GM12891 (cell line): ENCODE measurements around the gene PLA2G2D.

Experiments
- POLR2A ChIP-seq: IDR thresholded peaks from 2 replicates; pipeline ENCODE4 v1.6.1; 2011; ENCODE audit warnings: low read depth, low read length, control low read depth
- TAF1 ChIP-seq: IDR thresholded peaks from 2 replicates; pipeline ENCODE4 v1.6.1; 2011; ENCODE audit warnings: low read depth, low read length, control low read depth

DNA sequence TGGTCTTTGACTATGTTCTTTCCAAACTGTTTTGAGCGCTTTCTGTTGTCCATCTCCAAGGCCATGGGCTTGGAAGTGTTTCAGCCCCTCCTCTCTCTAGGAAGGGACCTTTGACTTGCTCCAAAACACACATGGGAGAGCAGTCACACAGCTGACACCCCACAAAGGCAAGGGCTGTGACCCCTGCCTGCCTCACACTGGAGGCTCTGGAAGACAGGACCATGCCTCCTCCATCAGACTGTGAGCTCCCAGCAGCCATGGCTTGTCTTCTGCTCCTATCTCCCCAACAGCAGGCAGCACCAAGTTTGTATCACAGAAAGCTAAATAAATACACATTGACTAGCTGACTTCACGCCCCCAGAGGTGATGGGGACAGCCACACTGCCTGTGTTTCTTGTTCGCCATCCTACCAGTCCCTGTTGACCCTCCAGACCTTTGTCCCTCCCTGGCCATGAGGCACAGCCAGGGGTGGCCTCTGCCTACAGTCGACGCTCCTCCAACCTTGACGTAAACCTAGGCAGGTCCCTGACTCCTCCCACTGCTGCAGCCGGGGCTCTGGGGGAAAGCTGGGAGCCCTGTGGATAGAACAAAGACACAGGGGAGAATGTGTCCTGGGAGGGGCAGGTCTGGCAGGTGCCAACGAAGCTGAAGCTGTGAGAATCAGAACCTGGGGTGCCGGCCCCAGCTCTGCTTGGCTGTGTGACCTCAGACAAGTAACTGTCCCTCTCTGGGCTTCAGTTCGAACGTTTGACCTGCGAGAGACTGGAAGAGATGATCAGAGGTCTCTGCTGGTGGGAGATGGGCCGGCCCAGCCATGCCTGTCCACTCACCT is 24.6 kb upstream of the PLA2G2D start:
- TF ChIP-seq POLR2A: no peak
- TF ChIP-seq TAF1: no peak
